Fibroblast of lung (primary cell): ENCODE results near the gene ELOVL1. TPM values are rescaled to one million over a fixed set of nuclear protein-coding genes. Genes with fewer than 3 reads are reported as not detected.

ENCODE experiments used
- DNase-seq, 2 donors: peaks; one replicate each; pipeline versions ENCODE4 v3.0.0 to v3.0.0-alpha.2; 2010; ENCODE audit warnings: low read depth in 2 of 2
- H2AFZ ChIP-seq: 2 replicates; pipeline ENCODE4 v1.5.1; 2012; ENCODE audit warnings: low read length, control low read depth, inconsistent platforms
- H3K27ac ChIP-seq: 2 replicates; pipeline ENCODE4 v1.5.1; 2011; ENCODE audit warnings: low read length, control low read depth; ENCODE audit not compliant: insufficient read depth
- H3K27me3 ChIP-seq: 2 replicates; pipeline ENCODE4 v1.5.1; 2011; ENCODE audit warnings: mild to moderate bottlenecking, low read length; ENCODE audit not compliant: control insufficient read depth, insufficient read depth
- H3K36me3 ChIP-seq: 2 replicates; pipeline ENCODE4 v1.5.1; 2011; ENCODE audit warnings: low read length; ENCODE audit not compliant: control insufficient read depth, insufficient read depth
- H3K4me1 ChIP-seq: 2 replicates; pipeline ENCODE4 v1.5.1; 2011; ENCODE audit warnings: low read length; ENCODE audit not compliant: control insufficient read depth, insufficient read depth; ENCODE audit errors: extremely low read depth
- H3K4me2 ChIP-seq: 2 replicates; pipeline ENCODE4 v1.5.1; 2011; ENCODE audit warnings: low read length, control low read depth; ENCODE audit not compliant: insufficient read depth; ENCODE audit errors: extremely low read depth
- H3K4me3 ChIP-seq, 4 experiments: fragments of 200-600 bp in 1 of 4; sonication (generic) in 1 of 4; replicated peaks in 1 of 4; 2 replicates each; pipeline ENCODE4 v1.5.1; 2011 to 2016; ENCODE audit warnings: low read length in 4 of 4, low read depth in 3 of 4, mild to moderate bottlenecking in 3 of 4, control low read depth in 2 of 4, inconsistent platforms in 1 of 4, mixed read lengths in 1 of 4; ENCODE audit not compliant: insufficient read depth in 1 of 4; ENCODE audit errors: control extremely low read depth in 1 of 4
- H3K79me2 ChIP-seq: 2 replicates; pipeline ENCODE4 v1.5.1; 2012; ENCODE audit warnings: mild to moderate bottlenecking, low read length, inconsistent platforms; ENCODE audit not compliant: control insufficient read depth, insufficient read depth
- H3K9ac ChIP-seq: 2 replicates; pipeline ENCODE4 v1.5.1; 2011; ENCODE audit warnings: mild to moderate bottlenecking, low read length, control low read depth; ENCODE audit not compliant: insufficient read depth
- H3K9me3 ChIP-seq: 2 replicates; pipeline ENCODE4 v1.5.1; 2012; ENCODE audit warnings: low read depth, low read length; ENCODE audit not compliant: control insufficient read depth, insufficient read depth
- H4K20me1 ChIP-seq: 2 replicates; pipeline ENCODE4 v1.5.1; 2011; ENCODE audit warnings: low read length; ENCODE audit not compliant: control insufficient read depth, insufficient read depth; ENCODE audit errors: extremely low read depth
- EZH2 ChIP-seq: IDR thresholded peaks from 2 replicates; pipeline ENCODE4 v1.5.1; 2012; ENCODE audit warnings: low read length, control low read depth, mild to moderate bottlenecking; ENCODE audit errors: missing control alignments
- polyA plus RNA-seq, 2 donors: library from polyadenylated mRNA; depleted of rRNA in 1 of 2; stranded (reverse) in 1 of 2; unstranded in 1 of 2; fragments of >200 nt; gene quantifications; 2 replicates each; pipeline ENCODE4 v1.2.1, GENCODE V29; 2011 to 2012; ENCODE audit warnings: missing spikeins in 1 of 2
- total RNA-seq: library from RNA; depleted of rRNA; stranded (reverse); fragments of >200 nt; gene quantifications from 2 replicates; pipeline ENCODE4 v1.2.1, GENCODE V29; 2014
- TF ChIP-seq, protein P1 (sequence below), 2 donors: IDR thresholded peaks in 1 of 2; conservative IDR thresholded peaks in 1 of 2; 1 replicate in 1 of 2; 2 replicates in 1 of 2; pipeline ENCODE4 v1.5.1; 2011 to 2012; ENCODE audit warnings: low read length in 2 of 2, control low read depth in 1 of 2, inconsistent platforms in 1 of 2, low read depth in 1 of 2, mild to moderate bottlenecking in 1 of 2

Gene ELOVL1
- total and polyA plus RNA-seq, 2 donors (not counting 1 experiment from before 2014, with no cell fraction given), result 65.2 to 172 TPM

DNA sequence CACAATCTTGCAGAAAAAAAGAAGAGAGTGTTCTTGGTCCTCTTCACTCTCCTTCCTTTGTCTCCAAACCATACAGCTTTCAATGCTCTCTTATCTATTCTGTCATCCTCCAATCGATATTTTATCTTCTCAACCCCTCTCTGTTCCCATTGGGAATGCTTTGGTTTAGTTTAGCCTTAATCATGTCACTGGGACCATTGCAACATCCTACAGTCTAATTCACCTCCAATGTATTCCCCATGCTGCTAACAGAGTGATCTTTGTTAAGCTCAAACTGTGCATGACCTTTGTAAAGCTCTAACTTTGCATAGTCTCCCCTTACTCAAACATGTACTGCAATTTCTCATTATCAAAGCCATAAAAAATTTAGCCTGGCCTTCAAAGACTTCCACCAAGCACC, 27.3 kb downstream of the ELOVL1 start:
- no peak for DNase-seq
- Histone ChIP-seq H3K27ac (no peak overlapping the region), H4K20me1 (no peaks in the 10 kb centered on the region), H3K4me2 (no peak overlapping the region), H3K9me3 (no peaks in the 10 kb centered on the region), H3K36me3 (no peaks in the 10 kb centered on the region), H3K4me3 (no peak overlapping the region), H3K4me1 (no peaks in the 10 kb centered on the region), H3K9ac (no peak overlapping the region), H3K79me2 (no peaks in the 10 kb centered on the region), H3K27me3 (peaks cover 10% of the 10 kb centered on the region), H2AFZ (no peak overlapping the region)
- TF ChIP-seq, protein P1, sequence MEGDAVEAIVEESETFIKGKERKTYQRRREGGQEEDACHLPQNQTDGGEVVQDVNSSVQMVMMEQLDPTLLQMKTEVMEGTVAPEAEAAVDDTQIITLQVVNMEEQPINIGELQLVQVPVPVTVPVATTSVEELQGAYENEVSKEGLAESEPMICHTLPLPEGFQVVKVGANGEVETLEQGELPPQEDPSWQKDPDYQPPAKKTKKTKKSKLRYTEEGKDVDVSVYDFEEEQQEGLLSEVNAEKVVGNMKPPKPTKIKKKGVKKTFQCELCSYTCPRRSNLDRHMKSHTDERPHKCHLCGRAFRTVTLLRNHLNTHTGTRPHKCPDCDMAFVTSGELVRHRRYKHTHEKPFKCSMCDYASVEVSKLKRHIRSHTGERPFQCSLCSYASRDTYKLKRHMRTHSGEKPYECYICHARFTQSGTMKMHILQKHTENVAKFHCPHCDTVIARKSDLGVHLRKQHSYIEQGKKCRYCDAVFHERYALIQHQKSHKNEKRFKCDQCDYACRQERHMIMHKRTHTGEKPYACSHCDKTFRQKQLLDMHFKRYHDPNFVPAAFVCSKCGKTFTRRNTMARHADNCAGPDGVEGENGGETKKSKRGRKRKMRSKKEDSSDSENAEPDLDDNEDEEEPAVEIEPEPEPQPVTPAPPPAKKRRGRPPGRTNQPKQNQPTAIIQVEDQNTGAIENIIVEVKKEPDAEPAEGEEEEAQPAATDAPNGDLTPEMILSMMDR (conservative IDR thresholded peaks at IDR 0.05 in 1 of 2, IDR thresholded peaks at IDR 0.05 in 1 of 2; ENCODE audit: low read depth in 1 of 2, low read length in 2 of 2), result no peak
- TF ChIP-seq EZH2, result no peak

DNA sequence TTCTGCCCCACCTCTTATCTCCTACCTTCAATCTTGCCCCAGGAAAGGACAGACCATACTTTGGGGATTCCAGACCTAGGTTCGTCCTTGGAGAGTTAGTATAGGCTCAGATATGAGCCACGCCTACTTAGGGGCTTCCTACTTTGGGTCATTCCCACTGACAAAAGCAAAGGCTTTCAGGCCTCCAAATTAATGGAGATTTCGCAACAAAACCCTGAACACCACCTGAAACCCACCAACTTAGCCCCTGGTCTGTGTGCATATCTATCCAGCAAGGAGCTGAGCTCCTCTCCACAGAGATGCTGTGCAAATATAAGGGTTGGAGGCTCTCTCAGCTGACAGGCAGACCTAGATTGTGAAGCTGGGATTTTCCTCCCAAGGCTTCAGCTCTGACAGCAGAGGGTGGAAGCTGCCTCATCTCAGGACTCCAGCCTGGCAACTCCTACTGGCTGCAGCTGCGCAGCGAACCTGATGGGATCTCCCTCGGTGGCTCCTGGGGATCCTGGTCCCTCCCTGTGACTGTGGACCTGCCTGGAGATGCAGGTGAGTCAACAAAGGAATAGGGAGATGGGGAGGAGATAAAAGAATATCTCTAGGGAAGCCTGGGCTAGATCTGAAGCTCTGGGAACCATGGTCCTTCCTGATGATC, 28.1 kb downstream of the ELOVL1 start:
- no peaks in the 10 kb centered on the region for H3K4me1 ChIP-seq
- H3K9me3 ChIP-seq, result no peaks in the 10 kb centered on the region
- H3K9ac ChIP-seq, result no peak overlapping the region
- no peaks in the 10 kb centered on the region for H4K20me1 ChIP-seq
- no peaks in the 10 kb centered on the region for H3K79me2 ChIP-seq
- no peak overlapping the region for H3K4me2 ChIP-seq
- TF ChIP-seq, protein P1 (conservative IDR thresholded peaks at IDR 0.05 in 1 of 2, IDR thresholded peaks at IDR 0.05 in 1 of 2; ENCODE audit: low read depth in 1 of 2, low read length in 2 of 2), result no peak
- no peak for TF ChIP-seq EZH2
- H3K36me3 ChIP-seq, result no peaks in the 10 kb centered on the region
- no peak for DNase-seq
- no peak overlapping the region for H3K27ac ChIP-seq
- peaks cover 10% of the 10 kb centered on the region for H3K27me3 ChIP-seq
- no peak overlapping the region for H2AFZ ChIP-seq
- H3K4me3 ChIP-seq, result no peak overlapping the region

DNA sequence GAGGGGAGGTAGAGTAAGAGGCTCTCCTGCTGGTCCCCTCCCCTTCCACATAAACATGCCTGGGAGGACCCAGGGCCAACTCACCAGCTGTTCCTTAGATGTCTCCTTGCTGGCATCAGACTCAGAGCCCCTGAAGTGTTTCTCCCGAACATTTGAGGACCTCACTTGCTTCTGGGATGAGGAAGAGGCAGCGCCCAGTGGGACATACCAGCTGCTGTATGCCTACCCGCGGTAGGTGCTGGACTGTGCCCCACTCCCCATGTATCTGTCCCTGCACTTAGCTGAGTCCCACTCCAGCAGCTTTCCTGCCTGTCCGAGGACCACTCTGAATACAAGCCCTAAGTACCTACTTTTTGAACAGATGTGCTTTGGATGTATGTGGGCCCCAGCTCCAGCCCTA, 29.8 kb downstream of the ELOVL1 start:
- peaks cover 10% of the 10 kb centered on the region for H3K27me3 ChIP-seq
- no peak overlapping the region for H2AFZ ChIP-seq
- no peaks in the 10 kb centered on the region for H3K9me3 ChIP-seq
- DNase-seq, result no peak
- H3K79me2 ChIP-seq, result no peaks in the 10 kb centered on the region
- no peaks in the 10 kb centered on the region for H3K4me1 ChIP-seq
- H3K36me3 ChIP-seq, result no peaks in the 10 kb centered on the region
- no peak overlapping the region for H3K9ac ChIP-seq
- no peaks in the 10 kb centered on the region for H4K20me1 ChIP-seq
- no peak overlapping the region for H3K27ac ChIP-seq
- H3K4me2 ChIP-seq, result no peak overlapping the region
- no peak overlapping the region for H3K4me3 ChIP-seq
- TF ChIP-seq, protein P1 (conservative IDR thresholded peaks at IDR 0.05 in 1 of 2, IDR thresholded peaks at IDR 0.05 in 1 of 2; ENCODE audit: low read depth in 1 of 2, low read length in 2 of 2), result no peak
- no peak for TF ChIP-seq EZH2
